Measurements from ENCODE around the gene GNB3. TPM values are rescaled to one million over a fixed set of nuclear protein-coding genes. Genes with fewer than 3 reads are reported as not detected.

GNB3 gene
- total RNA-seq, 2 experiments from 2014 or later: 5.0 to 23.7 TPM

DNA sequence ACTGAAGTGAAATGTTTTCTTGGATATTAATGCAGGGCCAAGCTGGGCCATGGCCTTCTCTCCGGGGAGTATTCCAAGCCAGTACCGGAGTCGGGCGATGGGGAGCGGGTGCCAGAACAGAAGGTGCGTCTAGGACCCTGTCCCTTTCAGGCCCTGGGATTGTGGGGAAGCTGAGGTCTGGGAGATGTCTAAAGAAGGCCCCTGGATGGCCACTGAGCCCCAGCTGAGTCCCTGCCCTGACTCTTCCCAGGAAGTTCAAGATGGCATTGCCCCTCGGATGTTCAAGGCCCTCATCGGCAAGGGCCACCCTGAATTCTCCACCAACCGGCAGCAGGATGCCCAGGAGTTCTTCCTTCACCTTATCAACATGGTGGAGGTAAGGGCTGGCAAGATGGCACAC lies 19.4 kb downstream of the GNB3 start:
- no peak overlapping the region for H3K4me3 ChIP-seq (ENCODE audit: low read depth, low read length, poor library complexity, severe bottlenecking)
- no peak overlapping the region for H2AFZ ChIP-seq (ENCODE audit: low read length)
- POLR2A ChIA-PET: no interaction called here
- CTCF ChIA-PET (ENCODE audit: unreplicated experiment): interaction anchor here (0.5 kb wide), 1 partner anchor 160 kb away, joined by 14 read pairs; no protein-coding TSS in a partner anchor
- peaks cover 95% of the 10 kb centered on the region for H3K36me3 ChIP-seq (ENCODE audit: insufficient read depth, low read length)
- intact Hi-C loops (cut with micrococcal nuclease; ENCODE audit: unreplicated experiment): no loop called here
- H3K27ac ChIP-seq (ENCODE audit: low read depth, low read length, poor library complexity, severe bottlenecking): no peak overlapping the region
- TF ChIP-seq, protein P1, sequence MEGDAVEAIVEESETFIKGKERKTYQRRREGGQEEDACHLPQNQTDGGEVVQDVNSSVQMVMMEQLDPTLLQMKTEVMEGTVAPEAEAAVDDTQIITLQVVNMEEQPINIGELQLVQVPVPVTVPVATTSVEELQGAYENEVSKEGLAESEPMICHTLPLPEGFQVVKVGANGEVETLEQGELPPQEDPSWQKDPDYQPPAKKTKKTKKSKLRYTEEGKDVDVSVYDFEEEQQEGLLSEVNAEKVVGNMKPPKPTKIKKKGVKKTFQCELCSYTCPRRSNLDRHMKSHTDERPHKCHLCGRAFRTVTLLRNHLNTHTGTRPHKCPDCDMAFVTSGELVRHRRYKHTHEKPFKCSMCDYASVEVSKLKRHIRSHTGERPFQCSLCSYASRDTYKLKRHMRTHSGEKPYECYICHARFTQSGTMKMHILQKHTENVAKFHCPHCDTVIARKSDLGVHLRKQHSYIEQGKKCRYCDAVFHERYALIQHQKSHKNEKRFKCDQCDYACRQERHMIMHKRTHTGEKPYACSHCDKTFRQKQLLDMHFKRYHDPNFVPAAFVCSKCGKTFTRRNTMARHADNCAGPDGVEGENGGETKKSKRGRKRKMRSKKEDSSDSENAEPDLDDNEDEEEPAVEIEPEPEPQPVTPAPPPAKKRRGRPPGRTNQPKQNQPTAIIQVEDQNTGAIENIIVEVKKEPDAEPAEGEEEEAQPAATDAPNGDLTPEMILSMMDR (conservative IDR thresholded peaks at IDR 0.05; ENCODE audit: low read length): no peak
- TF ChIP-seq EZH2phosphoT487 (IDR thresholded peaks at IDR 0.05; ENCODE audit: borderline replicate concordance, low read depth, low read length): no peak
- H3K4me2 ChIP-seq (ENCODE audit: low read length): no peak overlapping the region
- H3K9me3 ChIP-seq (ENCODE audit: low read length): no peaks in the 10 kb centered on the region
- no peak for DNase-seq (ENCODE audit: low spot score)
- H3K79me2 ChIP-seq (ENCODE audit: insufficient read depth, low read depth, low read length): peaks cover under 1% of the 10 kb centered on the region; the same call in 1 of the 2 replicates
- BruUV-seq (replicated peaks): no TSS peak
- no peaks in the 10 kb centered on the region for H3K4me1 ChIP-seq (ENCODE audit: insufficient read depth, low read length, poor library complexity, severe bottlenecking)
- no peaks in the 10 kb centered on the region for H4K20me1 ChIP-seq (ENCODE audit: insufficient read depth, low read length)
- no peaks in the 10 kb centered on the region for H3K9me2 ChIP-seq (ENCODE audit: insufficient read depth, low read length)

DNA sequence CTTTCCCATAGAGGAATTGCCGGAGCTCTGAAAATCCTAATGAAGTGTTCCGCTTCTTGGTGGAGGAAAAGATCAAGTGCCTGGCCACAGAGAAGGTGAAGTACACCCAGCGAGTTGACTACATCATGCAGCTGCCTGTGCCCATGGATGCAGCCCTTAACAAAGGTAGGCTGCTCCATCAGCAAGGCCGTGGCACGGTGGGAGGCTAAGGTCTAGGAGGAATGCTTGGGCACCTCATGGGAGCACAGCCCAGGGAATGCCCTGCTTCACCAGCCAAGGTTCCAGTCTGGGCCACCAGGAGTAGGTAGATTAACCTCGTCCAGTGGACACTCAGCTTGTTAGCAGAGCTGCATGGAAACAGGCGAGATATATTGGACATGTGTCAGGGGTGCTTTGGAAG lies 20.2 kb downstream of the GNB3 start:
- no TSS peak for BruUV-seq (replicated peaks)

DNA sequence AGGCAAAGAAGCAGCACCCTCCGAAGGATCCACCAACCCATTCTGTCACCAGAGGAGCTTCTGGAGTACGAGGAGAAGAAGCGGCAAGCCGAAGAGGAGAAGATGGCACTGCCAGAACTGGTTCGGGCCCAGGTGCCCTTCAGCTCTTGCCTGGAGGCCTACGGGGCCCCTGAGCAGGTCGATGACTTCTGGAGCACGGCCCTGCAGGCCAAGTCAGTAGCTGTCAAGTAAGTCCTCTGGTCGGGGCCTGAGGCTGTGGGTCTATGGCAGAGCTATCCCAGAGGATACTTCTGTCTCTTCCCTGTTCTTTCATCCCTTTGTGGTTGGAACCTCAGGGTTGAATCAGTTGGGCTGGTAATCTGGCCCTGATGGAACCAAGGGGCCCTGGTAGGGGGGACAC lies 20.7 kb downstream of the GNB3 start:
- no TSS peak for BruUV-seq (replicated peaks)
- POLR2A ChIA-PET: interaction anchor here (1.4 kb wide), 1 partner anchor 10 kb away, joined by 4 read pairs; the partner anchor contains the start of genes CDCA3 and USP5

More for the DNA sequence above, 20.2 kb downstream of the GNB3 start:
- Histone ChIP-seq H3K4me2 (ENCODE audit: low read length) (no peak overlapping the region), H3K4me1 (ENCODE audit: insufficient read depth, low read length, poor library complexity, severe bottlenecking) (no peaks in the 10 kb centered on the region), H3K9me3 (ENCODE audit: low read length) (no peaks in the 10 kb centered on the region), H3K27ac (ENCODE audit: low read depth, low read length, poor library complexity, severe bottlenecking) (no peak overlapping the region), H3K36me3 (ENCODE audit: insufficient read depth, low read length) (peaks cover 95% of the 10 kb centered on the region), H2AFZ (ENCODE audit: low read length) (no peak overlapping the region), H3K9me2 (ENCODE audit: insufficient read depth, low read length) (no peaks in the 10 kb centered on the region), H3K4me3 (ENCODE audit: low read depth, low read length, poor library complexity, severe bottlenecking) (no peak overlapping the region), H4K20me1 (ENCODE audit: insufficient read depth, low read length) (no peaks in the 10 kb centered on the region), H3K79me2 (ENCODE audit: insufficient read depth, low read depth, low read length) (no peaks in the 10 kb centered on the region)
- ChIA-PET CTCF (ENCODE audit: unreplicated experiment) (no interaction called here), POLR2A (interaction anchor here (1.4 kb wide), 1 partner anchor 9 kb away, joined by 4 read pairs; the partner anchor contains the start of genes CDCA3 and USP5)
- TF ChIP-seq, protein P1 (conservative IDR thresholded peaks at IDR 0.05; ENCODE audit: low read length): no peak
- no peak for TF ChIP-seq EZH2phosphoT487 (IDR thresholded peaks at IDR 0.05; ENCODE audit: borderline replicate concordance, low read depth, low read length)
- no peak for DNase-seq (ENCODE audit: low spot score)
- intact Hi-C loops (cut with micrococcal nuclease; ENCODE audit: unreplicated experiment): no loop called here

More for the DNA sequence above, 20.7 kb downstream of the GNB3 start:
- Histone ChIP-seq H3K79me2 (ENCODE audit: insufficient read depth, low read depth, low read length) (no peaks in the 10 kb centered on the region), H3K4me3 (ENCODE audit: low read depth, low read length, poor library complexity, severe bottlenecking) (no peak overlapping the region), H3K4me1 (ENCODE audit: insufficient read depth, low read length, poor library complexity, severe bottlenecking) (peaks cover 2% of the 10 kb centered on the region), H4K20me1 (ENCODE audit: insufficient read depth, low read length) (no peaks in the 10 kb centered on the region), H3K9me2 (ENCODE audit: insufficient read depth, low read length) (no peaks in the 10 kb centered on the region), H3K36me3 (ENCODE audit: insufficient read depth, low read length) (peaks cover 95% of the 10 kb centered on the region), H2AFZ (ENCODE audit: low read length) (no peak overlapping the region), H3K27ac (ENCODE audit: low read depth, low read length, poor library complexity, severe bottlenecking) (no peak overlapping the region), H3K9me3 (ENCODE audit: low read length) (no peaks in the 10 kb centered on the region), H3K4me2 (ENCODE audit: low read length) (no peak overlapping the region)
- CTCF ChIA-PET (ENCODE audit: unreplicated experiment): no interaction called here
- DNase-seq (ENCODE audit: low spot score): no peak
- intact Hi-C loops (cut with micrococcal nuclease; ENCODE audit: unreplicated experiment): no loop called here
- TF ChIP-seq, protein P1 (conservative IDR thresholded peaks at IDR 0.05; ENCODE audit: low read length): no peak
